C4-2B (cell line): ENCODE measurements around the gene YPEL5.

Source experiments
- ZFX ChIP-seq: fragments of 450-650 bp; IDR thresholded peaks from 2 replicates; pipeline ENCODE4 v1.6.1; 2017
- TF ChIP-seq, protein P1 (sequence below): fragments of 450-650 bp; conservative IDR thresholded peaks from 2 replicates; pipeline ENCODE4 v1.5.1; 2017; ENCODE audit warnings: mild to moderate bottlenecking

DNA sequence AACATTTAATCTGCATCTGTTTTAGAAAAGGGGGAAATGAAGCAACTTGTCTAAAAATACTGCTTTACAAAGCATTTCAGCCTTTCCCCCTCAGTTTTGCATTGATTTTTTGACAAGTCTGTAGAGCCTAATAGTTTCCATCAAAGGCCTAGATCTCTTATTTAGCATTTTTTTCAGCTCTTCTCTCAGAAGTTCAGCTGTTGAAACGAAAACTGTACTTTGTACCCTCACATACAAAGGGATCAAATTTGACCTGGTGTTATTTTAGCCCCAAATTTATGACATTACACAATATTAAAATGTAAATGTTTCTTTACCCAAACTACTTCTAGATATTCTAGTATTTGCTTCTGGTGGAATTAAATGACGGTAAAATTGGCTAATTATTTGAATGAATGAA, 13.0 kb downstream of the YPEL5 start:
- TF ChIP-seq, protein P1, sequence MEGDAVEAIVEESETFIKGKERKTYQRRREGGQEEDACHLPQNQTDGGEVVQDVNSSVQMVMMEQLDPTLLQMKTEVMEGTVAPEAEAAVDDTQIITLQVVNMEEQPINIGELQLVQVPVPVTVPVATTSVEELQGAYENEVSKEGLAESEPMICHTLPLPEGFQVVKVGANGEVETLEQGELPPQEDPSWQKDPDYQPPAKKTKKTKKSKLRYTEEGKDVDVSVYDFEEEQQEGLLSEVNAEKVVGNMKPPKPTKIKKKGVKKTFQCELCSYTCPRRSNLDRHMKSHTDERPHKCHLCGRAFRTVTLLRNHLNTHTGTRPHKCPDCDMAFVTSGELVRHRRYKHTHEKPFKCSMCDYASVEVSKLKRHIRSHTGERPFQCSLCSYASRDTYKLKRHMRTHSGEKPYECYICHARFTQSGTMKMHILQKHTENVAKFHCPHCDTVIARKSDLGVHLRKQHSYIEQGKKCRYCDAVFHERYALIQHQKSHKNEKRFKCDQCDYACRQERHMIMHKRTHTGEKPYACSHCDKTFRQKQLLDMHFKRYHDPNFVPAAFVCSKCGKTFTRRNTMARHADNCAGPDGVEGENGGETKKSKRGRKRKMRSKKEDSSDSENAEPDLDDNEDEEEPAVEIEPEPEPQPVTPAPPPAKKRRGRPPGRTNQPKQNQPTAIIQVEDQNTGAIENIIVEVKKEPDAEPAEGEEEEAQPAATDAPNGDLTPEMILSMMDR = no peak
- TF ChIP-seq ZFX = no peak
